Measurements from ENCODE around the gene REEP6.

DNA sequence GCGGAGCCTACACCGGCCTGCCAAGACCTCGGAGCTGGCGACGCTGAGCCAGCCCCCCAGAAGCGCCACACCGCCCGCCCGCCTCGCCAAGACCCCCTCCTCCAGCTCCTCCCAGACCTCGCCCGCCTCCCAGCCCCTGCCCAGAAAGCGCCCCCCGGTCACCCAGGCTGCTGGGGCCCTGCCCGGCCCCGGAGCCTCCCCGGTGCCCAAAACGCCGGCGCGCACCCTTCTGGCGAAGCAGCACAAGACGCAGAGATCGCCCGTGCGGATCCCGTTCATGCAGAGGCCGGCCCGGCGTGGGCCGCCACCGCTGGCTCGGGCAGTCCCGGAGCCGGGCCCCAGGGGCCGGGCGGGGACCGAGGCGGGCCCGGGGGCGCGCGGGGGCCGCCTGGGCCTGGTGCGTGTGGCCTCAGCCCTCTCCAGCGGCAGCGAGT, 22.1 kb upstream of the REEP6 start:
- TF ChIP-seq, protein P1, sequence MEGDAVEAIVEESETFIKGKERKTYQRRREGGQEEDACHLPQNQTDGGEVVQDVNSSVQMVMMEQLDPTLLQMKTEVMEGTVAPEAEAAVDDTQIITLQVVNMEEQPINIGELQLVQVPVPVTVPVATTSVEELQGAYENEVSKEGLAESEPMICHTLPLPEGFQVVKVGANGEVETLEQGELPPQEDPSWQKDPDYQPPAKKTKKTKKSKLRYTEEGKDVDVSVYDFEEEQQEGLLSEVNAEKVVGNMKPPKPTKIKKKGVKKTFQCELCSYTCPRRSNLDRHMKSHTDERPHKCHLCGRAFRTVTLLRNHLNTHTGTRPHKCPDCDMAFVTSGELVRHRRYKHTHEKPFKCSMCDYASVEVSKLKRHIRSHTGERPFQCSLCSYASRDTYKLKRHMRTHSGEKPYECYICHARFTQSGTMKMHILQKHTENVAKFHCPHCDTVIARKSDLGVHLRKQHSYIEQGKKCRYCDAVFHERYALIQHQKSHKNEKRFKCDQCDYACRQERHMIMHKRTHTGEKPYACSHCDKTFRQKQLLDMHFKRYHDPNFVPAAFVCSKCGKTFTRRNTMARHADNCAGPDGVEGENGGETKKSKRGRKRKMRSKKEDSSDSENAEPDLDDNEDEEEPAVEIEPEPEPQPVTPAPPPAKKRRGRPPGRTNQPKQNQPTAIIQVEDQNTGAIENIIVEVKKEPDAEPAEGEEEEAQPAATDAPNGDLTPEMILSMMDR (IDR thresholded peaks at IDR 0.05), result no peak
- TF ChIP-seq POLR2A (IDR thresholded peaks at IDR 0.05), result no peak

Data from thyroid gland (tissue), 4 donors.